ENCODE results near the gene NANOS1.

NANOS1 gene

GRCh38 chr10:119029613-119030420 is at the start of gene NANOS1:
Gene NANOS1 (plus strand): TSS chr10:119029714. CDS start chr10:119029802, 88 bp downstream.
- DNase-seq (ENCODE audit: low spot score), result no peak
- H3K27ac ChIP-seq, result peak within 1 kb of the TSS; percentile 77
- CTCF ChIA-PET, result interaction anchor here (0.6 to 1.0 kb wide), 4 partner anchors 87 to 460 kb away, joined by 3 to 5 read pairs (median 4); no protein-coding TSS in a partner anchor
- POLR2A ChIA-PET (ENCODE audit: low non-redundant PET), result interaction anchor here (0.5 to 1.5 kb wide), 7 partner anchors 23 to 198 kb away, joined by 3 to 6 read pairs (median 3); no protein-coding TSS in a partner anchor
- TF ChIP-seq CTCF (conservative IDR thresholded peaks at IDR 0.05; ENCODE audit: low read depth), result no peak; the same call in 1 of the 2 replicates

- ChIA-PET CTCF (interaction anchor here (1.0 kb wide), 1 partner anchor 152 kb away, joined by 10 read pairs; no protein-coding TSS in a partner anchor), POLR2A (ENCODE audit: low non-redundant PET) (no interaction called here)
- no peak for DNase-seq (ENCODE audit: low spot score)
- H3K27ac ChIP-seq, result no peak overlapping the region
- TF ChIP-seq CTCF (conservative IDR thresholded peaks at IDR 0.05; ENCODE audit: low read depth), result no peak
Observed at GRCh38 chr10:118980135-118980865, 49.2 kb upstream of the NANOS1 start.

- POLR2A ChIA-PET (ENCODE audit: low non-redundant PET), result no interaction called here
- no peak for TF ChIP-seq CTCF (conservative IDR thresholded peaks at IDR 0.05; ENCODE audit: low read depth)
- no peak for DNase-seq (ENCODE audit: low spot score)
- CTCF ChIA-PET, result interaction anchor here (0.6 to 1.0 kb wide), 2 partner anchors 120 to 153 kb away, joined by 3 to 10 read pairs; no protein-coding TSS in a partner anchor
- H3K27ac ChIP-seq, result no peak overlapping the region
Observed at GRCh38 chr10:118980870-118981269, 48.6 kb upstream of the NANOS1 start.

GRCh38 chr10:118981946-118982345 is 47.6 kb upstream of the NANOS1 start:
- H3K27ac ChIP-seq, result no peak overlapping the region
- TF ChIP-seq CTCF (conservative IDR thresholded peaks at IDR 0.05; ENCODE audit: low read depth), result no peak
- DNase-seq (ENCODE audit: low spot score), result no peak
- CTCF ChIA-PET, result interaction anchor here (0.6 kb wide), 1 partner anchor 58 kb away, joined by 3 read pairs; no protein-coding TSS in a partner anchor
- POLR2A ChIA-PET (ENCODE audit: low non-redundant PET), result no interaction called here

- ChIA-PET POLR2A (ENCODE audit: low non-redundant PET) (no interaction called here), CTCF (interaction anchor here (0.6 kb wide), 1 partner anchor 58 kb away, joined by 3 read pairs; no protein-coding TSS in a partner anchor)
- no peak for TF ChIP-seq CTCF (conservative IDR thresholded peaks at IDR 0.05; ENCODE audit: low read depth)
- no peak for DNase-seq (ENCODE audit: low spot score)
- H3K27ac ChIP-seq, result no peak overlapping the region
Observed at GRCh38 chr10:118982366-118982765, 47.1 kb upstream of the NANOS1 start.

- TF ChIP-seq CTCF (conservative IDR thresholded peaks at IDR 0.05; ENCODE audit: low read depth), result no peak
- no peak overlapping the region for H3K27ac ChIP-seq
- DNase-seq (ENCODE audit: low spot score), result no peak
- ChIA-PET CTCF (no interaction called here), POLR2A (ENCODE audit: low non-redundant PET) (interaction anchor here (0.6 kb wide), 1 partner anchor 9 kb away, joined by 3 read pairs; no protein-coding TSS in a partner anchor)
Observed at GRCh38 chr10:118983263-118983662, 46.3 kb upstream of the NANOS1 start.

All from RWPE1 (cell line).